NCI-H2171 (cell line): ENCODE measurements around the gene HNRNPA1.
"Not testable (repeated sequence)": the region's sequence is repeated elsewhere in the genome, so short reads cannot be mapped to it uniquely, and the experiment has no call there.

Experiments
- DNase-seq: peaks from one replicate; lab custom pipeline; 2025; lab: John Stamatoyannopoulos, UW

The HNRNPA1 gene

DNA sequence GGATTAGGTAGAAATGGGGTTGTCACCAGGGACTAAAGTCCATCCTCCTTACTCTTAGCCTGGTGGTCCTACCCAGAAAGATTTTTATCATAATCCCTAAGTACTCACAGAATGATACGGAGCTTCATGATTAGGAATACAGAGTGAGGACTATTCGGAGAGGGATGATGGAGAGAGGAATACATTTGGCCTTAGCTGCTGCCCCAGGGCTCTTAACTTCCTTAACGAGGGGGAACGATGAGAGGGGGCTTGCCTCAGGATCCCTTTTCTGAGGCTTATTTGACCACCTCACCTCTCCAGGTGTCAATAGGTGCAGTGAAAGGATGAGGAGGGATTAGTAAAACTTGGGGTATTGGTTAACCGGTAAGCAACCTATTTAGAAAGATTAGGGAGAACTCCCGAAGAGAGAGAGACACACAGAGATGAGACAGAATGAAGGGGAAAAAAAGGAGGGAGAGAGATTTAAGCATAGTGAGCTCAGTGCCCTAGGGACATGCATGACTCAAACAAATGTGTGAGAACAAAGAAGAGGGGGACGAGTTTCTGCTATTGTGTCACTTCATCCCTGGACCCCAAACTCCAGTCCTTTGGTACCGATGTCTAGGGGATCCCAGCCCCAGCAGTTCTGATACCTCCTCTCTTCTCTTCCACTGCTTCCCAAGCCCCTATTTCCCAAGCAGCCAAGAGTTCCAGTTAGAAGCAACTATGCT, 19.1 kb downstream of the HNRNPA1 start:
- DNase-seq = no peak

DNA sequence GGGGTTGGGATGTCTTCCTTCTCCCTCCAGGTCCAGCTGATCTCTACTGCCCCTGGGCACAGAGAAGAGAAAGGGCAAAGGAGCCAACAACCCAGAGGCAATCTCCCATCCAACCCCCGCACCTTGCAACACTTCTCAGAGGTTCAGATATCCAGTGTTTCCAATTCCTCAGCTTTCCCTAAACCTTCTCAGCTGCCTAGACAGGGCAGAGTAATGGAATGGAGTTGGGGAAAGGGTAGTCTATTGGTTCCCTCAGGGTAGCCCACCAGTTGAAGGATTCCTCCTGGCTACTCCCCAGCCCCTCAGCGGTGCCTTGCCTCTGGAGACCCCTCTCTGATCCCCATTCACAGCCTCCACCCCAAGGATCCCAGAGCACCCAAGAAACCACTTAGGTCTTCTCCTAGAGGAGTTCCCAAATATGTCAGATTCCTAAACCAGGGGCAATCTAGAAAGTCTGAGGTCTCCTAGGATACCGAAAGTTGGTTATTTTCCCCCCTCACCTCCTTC, 19.8 kb downstream of the HNRNPA1 start:
- no peak for DNase-seq

DNA sequence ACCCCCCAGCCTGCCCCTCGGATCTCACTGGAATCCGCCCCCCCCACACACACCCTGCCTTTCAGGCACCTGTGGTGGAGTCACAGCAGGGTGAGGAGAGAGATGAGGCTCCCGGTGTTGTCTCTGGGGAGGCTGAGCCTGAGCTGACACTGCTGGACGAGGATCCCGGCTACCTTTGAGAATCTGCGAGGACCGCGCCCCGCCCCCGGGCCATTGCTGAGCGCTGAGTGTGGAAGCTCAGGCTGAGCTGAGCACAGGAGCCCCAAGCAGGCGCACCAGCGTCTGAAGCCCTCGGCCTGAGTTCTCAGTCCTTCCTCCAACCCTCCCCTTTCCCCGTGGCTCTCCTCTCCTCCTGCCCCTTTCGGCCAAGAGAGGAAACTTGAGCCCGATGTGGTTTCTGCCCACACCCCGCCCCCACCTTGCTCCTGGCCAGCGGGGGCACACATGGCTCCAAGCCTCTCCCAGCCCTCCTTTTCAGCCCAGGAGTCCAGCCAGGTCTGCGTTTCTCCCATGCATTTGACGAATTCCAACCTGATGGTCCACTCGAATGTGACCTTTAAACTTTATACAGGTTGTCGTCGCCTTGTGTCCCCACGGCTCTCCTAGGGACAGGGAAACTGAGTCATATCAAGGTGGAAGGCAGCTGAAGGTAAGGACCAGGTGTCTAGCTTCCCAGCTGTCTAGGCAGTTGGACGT, 20.4 kb downstream of the HNRNPA1 start, which contains the start of gene NFE2:
NFE2 (minus strand) TSS at position 284 of the 696 bp plus-strand sequence. CDS start 5,767 bp downstream, outside the sequence.
- DNase-seq = no peak

DNA sequence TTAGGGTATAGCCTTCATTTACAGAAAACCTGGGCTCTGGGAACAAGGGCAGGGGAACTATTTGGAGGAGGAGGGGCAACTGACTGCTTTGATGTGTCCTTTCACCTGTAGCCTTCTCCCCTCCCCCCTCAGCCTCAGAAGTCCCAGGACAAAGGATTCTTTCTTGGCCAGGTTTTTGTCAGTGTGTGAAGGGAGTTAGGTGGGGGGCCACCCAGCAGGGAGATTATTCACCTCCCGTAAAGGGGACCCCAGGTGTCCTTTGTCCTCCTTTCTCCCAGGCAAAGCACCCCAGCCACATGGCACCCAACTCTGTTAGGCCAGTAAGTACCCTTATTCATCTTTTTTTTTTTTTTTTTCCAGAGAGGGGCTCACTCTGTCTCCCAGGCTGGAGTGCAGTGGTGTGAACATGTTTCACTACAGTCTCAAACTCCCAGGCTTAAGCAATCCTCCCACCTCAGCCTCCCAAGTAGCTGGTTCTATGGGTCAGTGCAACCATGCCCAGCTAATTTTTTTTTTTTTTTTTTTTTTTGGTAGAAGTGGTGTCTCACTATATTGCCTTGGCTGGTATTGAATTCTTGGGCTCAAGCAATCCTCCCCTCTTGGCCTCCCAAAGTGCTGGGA, 21.0 kb downstream of the HNRNPA1 start:
- no peak for DNase-seq

DNA sequence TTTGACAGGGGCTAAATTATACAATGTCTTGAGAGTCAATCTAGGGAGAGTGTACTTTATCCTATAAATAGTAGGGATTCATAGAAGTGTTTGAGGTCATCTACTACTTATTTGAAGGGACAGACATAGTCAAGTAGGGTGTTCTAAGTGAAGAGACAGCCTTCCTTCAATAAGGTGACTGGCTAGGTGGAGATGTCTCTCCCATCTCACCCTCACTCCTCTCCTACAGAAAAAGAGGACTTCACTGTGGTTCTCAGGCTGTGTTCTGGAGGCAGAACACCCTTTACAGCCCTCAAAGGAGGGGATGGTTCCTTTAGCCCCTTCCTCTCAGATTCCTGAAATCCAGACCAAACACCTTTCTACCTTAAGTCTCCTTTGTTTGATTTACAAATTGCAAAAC, 23.1 kb downstream of the HNRNPA1 start:
- DNase-seq = no peak

DNA sequence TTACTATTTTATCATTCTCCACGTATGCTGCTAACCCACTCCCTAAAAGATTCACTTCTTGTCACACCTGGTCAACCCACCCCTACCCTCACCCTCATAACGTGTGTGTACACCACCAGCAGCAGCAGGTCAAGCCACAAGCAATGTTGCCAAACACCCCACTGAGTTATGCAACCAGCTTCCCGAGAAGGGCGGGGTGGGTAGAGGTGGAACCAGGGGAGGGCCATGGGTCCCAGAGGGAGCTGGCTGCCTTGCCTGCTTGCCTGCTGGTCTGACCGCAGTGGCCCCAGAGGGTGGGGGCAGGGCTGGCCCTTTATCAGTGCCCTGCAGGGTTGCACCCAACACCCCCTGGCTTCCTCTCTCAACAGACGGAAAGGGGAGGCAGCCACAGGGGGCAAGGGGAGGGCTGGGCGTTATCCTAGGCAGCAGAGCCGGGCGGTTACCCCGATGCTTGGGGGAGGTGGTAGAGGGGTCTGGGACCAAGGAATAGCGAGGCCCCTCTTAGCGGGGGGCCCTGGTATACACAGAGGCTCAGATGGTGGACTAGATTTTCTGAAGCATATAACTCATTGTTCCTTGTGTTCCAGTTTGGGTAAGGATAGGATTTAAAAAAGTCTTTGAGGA, 23.8 kb downstream of the HNRNPA1 start:
- DNase-seq = no peak

DNA sequence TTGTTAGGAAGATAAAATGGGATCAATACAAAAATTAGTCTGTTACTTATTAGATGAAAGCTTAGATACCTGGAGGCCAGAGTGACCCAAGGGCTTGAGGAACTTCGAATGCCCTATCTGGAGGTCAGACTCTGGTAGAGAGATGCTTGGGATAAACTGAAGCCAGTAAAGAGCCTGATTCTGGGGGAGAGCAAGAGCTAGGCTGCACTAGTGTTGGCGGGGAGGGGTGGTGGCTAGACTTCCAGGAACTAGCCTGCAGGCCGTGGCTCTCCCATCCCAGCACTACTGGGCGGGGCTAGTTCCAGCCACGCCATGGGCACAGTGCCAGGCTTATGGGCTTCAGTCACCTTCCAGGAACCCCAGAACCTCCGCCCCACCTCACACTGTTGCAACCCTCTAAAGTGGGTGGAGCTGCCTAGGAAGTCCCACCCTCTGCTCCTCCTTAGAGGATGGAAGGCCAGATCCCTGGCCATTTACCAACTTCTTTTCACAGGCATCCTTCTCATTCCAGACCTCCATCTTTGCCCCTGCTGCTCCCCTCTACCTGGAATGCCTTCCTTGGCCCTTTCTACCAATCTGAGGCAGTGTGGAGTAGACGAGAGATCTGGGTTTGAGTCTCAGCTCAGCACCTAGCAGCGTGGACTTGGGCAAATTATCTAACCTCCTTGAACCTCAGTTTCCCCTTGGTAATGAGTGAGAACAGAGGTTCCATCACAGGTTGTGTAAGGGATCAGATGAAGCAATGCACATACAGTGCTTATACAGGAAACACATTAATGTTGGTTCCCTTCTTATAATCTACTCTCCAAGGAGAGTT, 26.6 kb downstream of the HNRNPA1 start:
- DNase-seq = no peak

DNA sequence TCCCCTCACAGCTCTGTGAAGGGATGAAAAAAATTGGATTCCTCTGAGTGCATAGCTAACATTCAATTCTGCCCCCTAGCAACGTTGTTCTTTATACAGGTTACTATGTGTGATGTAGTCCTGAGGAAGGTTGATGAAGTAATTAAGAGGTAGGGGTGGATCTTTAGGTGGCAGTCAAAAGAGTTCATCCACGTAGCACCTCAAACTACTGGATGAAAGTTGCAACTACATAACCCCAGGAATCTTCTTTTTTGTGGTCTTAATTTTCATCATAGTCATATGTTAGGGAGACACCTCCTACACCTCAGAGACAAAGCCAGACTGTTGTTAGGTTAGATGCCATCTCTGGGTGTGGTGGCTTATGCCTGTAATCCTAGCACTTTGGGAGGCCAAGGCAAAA, 30.5 kb downstream of the HNRNPA1 start:
- no peak for DNase-seq

DNA sequence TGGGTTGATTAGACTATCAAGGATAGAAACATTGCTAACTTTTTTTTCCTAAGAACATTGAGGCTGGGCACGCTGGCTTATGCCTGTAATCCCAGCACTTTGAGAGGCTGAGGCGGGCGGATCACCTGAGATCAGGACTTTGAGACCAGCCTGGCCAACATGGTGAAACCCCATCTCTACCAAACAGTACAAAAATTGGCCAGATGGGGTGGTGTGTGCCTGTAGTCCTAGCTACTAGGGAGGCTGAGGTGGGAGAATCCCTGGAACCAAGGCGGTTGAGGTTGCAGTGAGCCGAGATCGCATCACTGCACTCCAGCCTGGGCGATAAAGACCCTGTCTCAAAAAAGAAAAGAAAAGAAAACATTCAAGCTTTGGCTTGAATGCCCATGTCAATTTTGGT, 31.8 kb downstream of the HNRNPA1 start:
- not testable (repeated sequence) for DNase-seq

DNA sequence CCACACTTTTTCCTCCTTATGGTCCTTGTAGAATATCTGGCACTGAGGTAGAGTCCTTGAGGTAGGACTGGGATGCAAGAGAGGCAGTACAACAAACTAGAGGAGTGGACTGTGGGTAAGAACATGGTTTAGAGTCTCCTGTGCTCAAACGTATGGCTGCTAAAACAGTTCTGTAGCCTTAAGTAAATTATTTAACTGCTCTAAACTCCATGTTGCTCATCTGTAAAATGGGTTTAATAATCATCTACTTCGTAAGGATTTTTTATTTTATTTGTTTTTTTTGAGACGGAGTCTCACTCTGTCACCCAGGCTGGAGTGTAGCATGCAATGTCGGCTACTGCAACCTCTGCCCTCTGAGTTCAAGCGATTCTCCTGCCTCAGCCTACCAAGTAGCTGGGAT, 40.8 kb downstream of the HNRNPA1 start:
- DNase-seq = no peak

DNA sequence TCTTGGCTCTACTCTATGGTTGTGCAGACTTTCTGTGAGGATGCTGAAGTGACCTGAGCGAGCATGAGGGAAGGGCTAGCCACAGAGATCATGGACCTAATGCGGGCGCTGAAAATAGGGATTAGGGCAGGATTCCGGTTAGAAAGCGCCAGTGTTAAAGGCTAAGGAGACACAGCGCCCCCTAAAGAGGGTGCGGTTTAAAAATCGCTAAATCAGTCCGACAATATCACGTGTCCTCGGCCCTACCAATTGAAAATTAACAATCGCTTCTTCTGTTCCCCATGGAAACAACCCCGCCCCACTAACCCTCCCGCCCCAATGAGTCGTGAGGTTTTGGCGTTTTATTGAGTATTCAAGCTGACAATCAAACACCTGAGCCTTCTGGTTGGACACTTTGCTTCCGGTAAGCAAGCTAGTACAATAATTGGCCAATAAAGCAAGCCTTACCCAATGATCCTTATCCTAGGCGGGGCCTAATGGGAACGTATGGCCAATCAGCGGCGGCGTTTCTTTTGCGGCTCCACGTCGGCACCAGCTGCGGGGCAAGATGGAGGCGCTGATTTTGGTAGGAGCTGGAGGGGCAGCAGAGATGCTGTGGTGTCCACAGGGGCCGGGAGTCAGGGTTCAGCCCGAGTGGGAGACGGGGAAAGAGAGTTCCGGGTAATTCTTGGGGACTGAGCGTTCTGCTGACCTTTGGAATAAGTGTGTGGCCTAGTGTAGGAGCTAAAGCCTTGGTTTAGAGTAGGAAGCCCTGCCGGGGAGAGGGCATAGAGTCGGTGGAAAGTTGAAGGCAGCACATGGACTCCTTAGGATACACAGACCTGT, 44.3 kb downstream of the HNRNPA1 start, which contains the start of gene COPZ1:
COPZ1 (plus strand) TSS at position 515 of the 825 bp plus-strand sequence; CDS start at position 548, 33 bp downstream.
- peak; percentile 98 for DNase-seq

DNA sequence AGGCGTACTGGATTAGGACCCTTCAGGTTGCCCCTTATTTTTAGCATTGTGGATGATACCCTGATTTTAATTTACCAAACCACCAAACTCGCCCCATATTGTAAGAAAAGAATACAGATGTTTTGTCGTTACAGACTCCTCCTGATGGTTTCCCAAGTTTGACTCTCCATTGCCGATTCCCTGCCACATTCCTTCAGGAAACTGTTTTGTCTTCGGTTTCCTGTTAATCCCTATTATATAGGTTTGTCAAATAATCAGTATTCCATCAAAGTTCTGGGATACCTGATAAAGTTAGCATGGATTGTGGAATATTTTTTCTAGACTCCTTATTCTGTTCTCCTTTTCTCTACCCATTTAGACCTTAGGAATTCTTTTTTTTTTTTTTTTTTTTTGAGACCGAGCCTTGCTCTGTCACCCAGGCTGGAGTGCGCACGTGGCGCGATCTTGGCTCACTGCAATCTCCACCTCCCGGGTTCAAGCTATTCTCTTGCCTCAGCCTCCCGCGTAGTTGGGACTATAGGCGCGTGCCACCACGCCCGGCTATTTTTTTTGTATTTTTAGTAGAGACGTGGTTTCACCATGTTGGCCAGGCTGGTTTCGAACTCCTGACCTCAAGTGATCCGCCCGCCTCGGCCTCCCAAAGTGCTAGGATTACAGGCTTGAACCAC, 45.0 kb downstream of the HNRNPA1 start:
- not testable (repeated sequence) for DNase-seq

DNA sequence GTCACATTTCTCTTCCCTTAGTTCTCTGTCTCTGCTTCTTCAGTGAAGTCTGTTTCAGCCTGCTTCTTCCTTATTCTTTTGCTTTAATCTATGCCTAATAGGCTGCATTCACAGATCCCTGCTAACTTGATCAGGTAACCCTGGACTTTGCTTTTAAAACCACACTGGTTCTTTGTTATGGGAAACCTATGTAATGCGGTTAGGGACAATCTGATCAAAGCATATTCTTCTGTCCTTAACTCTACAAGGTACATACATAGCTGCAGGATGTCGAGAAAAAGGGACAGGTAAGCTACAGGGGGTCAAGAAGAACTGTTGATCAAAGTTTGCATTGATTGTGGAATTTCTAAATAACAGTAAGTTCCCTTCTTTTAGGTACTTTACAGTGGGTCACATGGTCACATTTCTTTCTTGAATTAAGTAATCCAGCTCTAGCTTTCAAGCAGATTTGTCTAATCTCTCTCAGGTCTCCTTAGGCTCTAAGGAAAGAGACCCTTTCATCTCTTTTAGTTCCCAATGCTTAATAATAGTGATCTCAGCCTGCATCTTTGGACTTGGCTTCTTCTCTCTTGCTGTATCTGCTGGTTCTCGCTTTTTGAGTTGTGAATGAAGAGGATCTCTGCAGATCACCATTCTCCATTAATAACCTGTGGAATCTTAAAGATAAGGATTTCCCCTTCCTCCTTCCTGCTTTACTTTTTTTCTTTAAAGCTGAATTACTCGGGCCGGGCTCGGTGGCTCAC, 48.2 kb downstream of the HNRNPA1 start:
- DNase-seq = no peak

DNA sequence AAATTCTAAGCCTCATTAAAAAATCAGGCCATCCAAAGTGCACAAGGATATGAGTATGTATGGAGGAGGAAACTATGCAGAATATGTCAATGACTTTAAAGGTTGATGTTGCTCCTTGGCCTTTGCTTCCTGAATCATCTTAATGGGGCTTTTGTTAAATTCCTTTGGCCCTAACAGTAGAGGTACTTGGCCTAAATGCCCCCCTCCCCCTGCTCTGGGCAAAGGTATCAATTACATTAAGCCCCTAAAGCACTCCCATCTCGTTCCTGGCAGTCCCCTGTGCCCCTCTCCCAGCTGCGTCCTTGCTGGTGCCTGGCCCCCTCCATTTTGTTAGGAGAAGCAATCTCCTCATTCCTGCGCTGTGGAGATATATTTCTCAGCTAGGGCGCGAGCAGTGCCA, 49.2 kb downstream of the HNRNPA1 start:
- DNase-seq = no peak

DNA sequence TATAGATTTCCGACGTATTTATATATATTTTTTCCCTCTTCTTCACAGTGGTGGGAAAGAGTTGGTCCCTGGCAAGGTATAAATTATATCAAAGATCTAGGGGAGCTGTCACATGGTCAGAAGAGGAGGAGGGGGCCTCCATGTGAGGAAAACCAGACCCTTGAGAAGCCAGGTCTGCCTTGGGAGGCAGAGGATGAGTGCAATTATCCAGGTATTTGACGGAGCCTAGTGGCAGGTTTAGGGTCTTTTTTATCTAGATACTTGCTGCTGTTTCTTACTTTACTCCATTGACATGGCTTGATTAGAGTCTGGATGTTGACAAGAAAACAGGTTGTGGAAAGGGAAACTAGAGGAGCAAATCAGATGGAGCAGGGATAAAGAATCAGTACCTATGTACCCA, 49.9 kb downstream of the HNRNPA1 start:
- DNase-seq = no peak

DNA sequence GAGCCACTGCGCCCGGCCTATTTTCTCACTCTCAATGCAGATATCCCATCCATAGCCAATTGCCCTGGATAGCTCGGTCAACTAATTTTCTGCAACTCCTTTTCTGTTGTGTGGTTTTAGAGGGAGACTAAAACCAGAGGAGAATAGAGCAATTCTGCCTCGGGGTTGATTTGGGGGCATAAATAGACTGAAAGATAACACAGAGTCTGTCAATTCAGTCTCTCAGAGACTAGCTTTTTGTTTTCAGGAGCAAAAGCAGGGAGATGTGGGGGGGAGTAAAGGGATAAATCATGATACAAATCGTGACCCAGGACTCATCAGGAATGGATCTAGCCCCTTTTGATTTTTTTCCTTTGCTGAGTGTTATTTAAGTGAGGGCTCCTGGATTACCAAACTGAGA, 50.9 kb downstream of the HNRNPA1 start:
- no peak for DNase-seq

DNA sequence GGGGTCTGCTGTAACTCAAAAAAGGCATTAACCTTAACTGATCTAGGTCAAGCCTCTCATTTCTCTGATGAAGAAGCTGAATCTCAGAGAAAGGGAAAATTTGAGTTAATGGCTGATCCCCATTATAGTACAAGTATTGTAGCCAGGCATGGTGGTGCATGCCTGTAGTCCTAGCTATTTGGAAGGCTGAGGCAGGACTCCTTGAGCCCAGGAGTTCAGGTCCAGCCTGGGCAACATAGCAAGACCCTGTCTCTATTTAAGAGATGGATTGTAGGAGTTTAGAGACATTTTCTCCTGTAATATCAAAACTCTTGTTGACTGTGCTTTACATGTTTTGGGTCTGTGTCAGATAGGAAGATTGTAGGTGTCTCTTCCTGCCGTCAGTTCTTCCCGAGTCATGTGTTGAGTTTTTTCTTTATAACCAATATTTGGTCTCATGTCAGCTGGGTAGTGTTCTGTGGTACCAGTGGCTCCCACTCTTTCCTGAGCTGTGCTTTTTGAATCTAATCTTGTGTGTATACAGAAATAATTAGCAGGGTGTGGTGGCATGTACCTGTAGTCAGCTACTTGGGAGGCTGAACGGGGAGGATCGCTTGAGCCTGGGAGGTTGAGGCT, 53.0 kb downstream of the HNRNPA1 start:
- no peak for DNase-seq
